Trophoblast cell (in vitro differentiated cells and primary cell): ENCODE results near the gene SLC7A14. TPM values are rescaled to one million over a fixed set of nuclear protein-coding genes. Genes with fewer than 3 reads are reported as not detected.

ENCODE experiments used
- DNase-seq, 2 donors: peaks; one replicate each; pipeline ENCODE4 v3.0.0-alpha.2; 2016
- H2AFZ ChIP-seq: 2 replicates; pipeline ENCODE4 v1.6.1; 2013; ENCODE audit warnings: low read length, moderate library complexity, mild to moderate bottlenecking; ENCODE audit not compliant: insufficient read depth, poor library complexity
- H2AK5ac ChIP-seq: 2 replicates; pipeline ENCODE4 v1.6.1; 2013; ENCODE audit warnings: mild to moderate bottlenecking, low read length
- H2BK120ac ChIP-seq: 2 replicates; pipeline ENCODE4 v1.6.1; 2013; ENCODE audit warnings: low read length, mild to moderate bottlenecking, moderate library complexity; ENCODE audit not compliant: insufficient read depth, poor library complexity
- H2BK12ac ChIP-seq: 2 replicates; pipeline ENCODE4 v1.6.1; 2013; ENCODE audit warnings: mild to moderate bottlenecking, low read length, moderate library complexity
- H2BK5ac ChIP-seq: 2 replicates; pipeline ENCODE4 v1.6.1; 2013; ENCODE audit warnings: low read length, low read depth, moderate library complexity, mild to moderate bottlenecking; ENCODE audit not compliant: poor library complexity
- H3K14ac ChIP-seq: 2 replicates; pipeline ENCODE4 v1.6.1; 2013; ENCODE audit warnings: mild to moderate bottlenecking, low read length
- H3K18ac ChIP-seq: 2 replicates; pipeline ENCODE4 v1.6.1; 2013; ENCODE audit warnings: mild to moderate bottlenecking, low read length
- H3K23ac ChIP-seq: 2 replicates; pipeline ENCODE4 v1.6.1; 2013; ENCODE audit warnings: low read length
- H3K27ac ChIP-seq: 2 replicates; pipeline ENCODE4 v1.5.1; 2013; ENCODE audit warnings: low read depth, mild to moderate bottlenecking, inconsistent platforms, low read length, moderate library complexity
- H3K27me3 ChIP-seq: 2 replicates; pipeline ENCODE4 v1.6.1; 2013; ENCODE audit warnings: inconsistent platforms, mild to moderate bottlenecking, low read length, moderate library complexity; ENCODE audit not compliant: insufficient read depth
- H3K36me3 ChIP-seq, 2 experiments: 1 replicate in 1 of 2; 2 replicates in 1 of 2; pipeline ENCODE4 v1.6.1; 2013; ENCODE audit warnings: low read length in 2 of 2, mild to moderate bottlenecking in 2 of 2, moderate library complexity in 1 of 2; ENCODE audit not compliant: insufficient read depth in 2 of 2, control insufficient read depth in 1 of 2
- H3K4ac ChIP-seq: 2 replicates; pipeline ENCODE4 v1.6.1; 2013; ENCODE audit warnings: low read depth, mild to moderate bottlenecking, low read length, moderate library complexity
- H3K4me1 ChIP-seq, 2 experiments: 1 replicate in 1 of 2; 2 replicates in 1 of 2; pipeline ENCODE4 v1.6.1; 2013; ENCODE audit warnings: low read length in 2 of 2, mild to moderate bottlenecking in 2 of 2, moderate library complexity in 1 of 2; ENCODE audit not compliant: insufficient read depth in 2 of 2, control insufficient read depth in 1 of 2
- H3K4me2 ChIP-seq: 2 replicates; pipeline ENCODE4 v1.6.1; 2013; ENCODE audit warnings: inconsistent platforms, mild to moderate bottlenecking, low read length, moderate library complexity
- H3K4me3 ChIP-seq: 2 replicates; pipeline ENCODE4 v1.5.1; 2013; ENCODE audit warnings: mild to moderate bottlenecking, low read depth, low read length, inconsistent platforms
- H3K79me1 ChIP-seq: one replicate; pipeline ENCODE4 v1.6.1; 2013; ENCODE audit warnings: low read length
- H3K79me2 ChIP-seq: 2 replicates; pipeline ENCODE4 v1.6.1; 2013; ENCODE audit warnings: low read length, mild to moderate bottlenecking; ENCODE audit not compliant: control insufficient read depth, insufficient read depth, poor library complexity
- H3K9ac ChIP-seq: 2 replicates; pipeline ENCODE4 v1.6.1; 2013; ENCODE audit warnings: mild to moderate bottlenecking, low read length
- H3K9me3 ChIP-seq: 2 replicates; pipeline ENCODE4 v1.6.1; 2013; ENCODE audit warnings: low read depth, mild to moderate bottlenecking, control low read depth, inconsistent platforms, low read length; ENCODE audit not compliant: insufficient read depth
- H4K12ac ChIP-seq: 2 replicates; pipeline ENCODE4 v1.6.1; 2013; ENCODE audit warnings: low read depth, mild to moderate bottlenecking, low read length, moderate library complexity
- H4K8ac ChIP-seq: 2 replicates; pipeline ENCODE4 v1.6.1; 2013; ENCODE audit warnings: low read depth, mild to moderate bottlenecking, low read length, moderate library complexity
- H4K91ac ChIP-seq: one replicate; pipeline ENCODE4 v1.6.1; 2013; ENCODE audit warnings: low read depth, mild to moderate bottlenecking, low read length, moderate library complexity
- WGBS: extraction: QIAGEN DNeasy Blood & Tissue Kit; methylation state at CpG from one replicate; pipeline ENCODE4 v1.1.7; 2013; ENCODE audit warnings: missing lambda C conversion rate; ENCODE audit not compliant: insufficient read length, insufficient coverage; ENCODE audit errors: extremely low coverage; 5-methylcytosine and 5-hydroxymethylcytosine counted together
- polyA plus RNA-seq: library from polyadenylated mRNA; stranded (reverse); fragments of 200-250 nt; gene quantifications from 2 replicates; pipeline ENCODE4 v1.2.3, GENCODE V29; 2013

SLC7A14 gene
- polyA plus RNA-seq: under 0.01 and 0.01 TPM in 2 replicates

DNA sequence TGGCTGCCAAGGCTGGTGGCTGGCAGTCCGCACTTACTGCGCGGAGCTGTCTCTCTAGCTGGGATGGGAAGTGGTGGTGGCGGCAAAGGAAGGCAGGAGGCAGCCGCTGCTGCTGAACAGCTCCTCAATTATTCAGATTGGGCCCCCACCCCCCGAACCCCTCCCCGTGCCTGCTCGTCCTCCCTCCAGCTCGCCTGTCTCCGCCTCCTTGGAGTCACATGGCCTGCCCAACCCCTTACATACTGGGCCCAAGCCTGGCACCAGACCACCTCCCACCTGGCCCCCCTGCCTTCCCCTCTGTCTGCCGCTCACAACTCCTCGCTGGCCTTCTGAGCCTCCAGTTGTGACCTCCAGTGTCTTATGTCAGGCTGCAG is at the start of gene SLC7A14:
SLC7A14 (minus strand) TSS at position 139 of the 374 bp plus-strand sequence. CDS start 59,139 bp downstream, outside the sequence.
- Histone ChIP-seq H2BK120ac (no peak within 1 kb of the TSS), H3K14ac (no peak within 1 kb of the TSS), H4K8ac (no peak within 1 kb of the TSS), H2BK5ac (no peak within 1 kb of the TSS), H2AFZ (no peak within 1 kb of the TSS), H3K9me3 (peaks cover 7% of the 10 kb centered on the region), H3K36me3 (no peaks in the 10 kb centered on the region), H4K12ac (no peak within 1 kb of the TSS), H3K4me2 (peak within 1 kb of the TSS; percentile 61), H3K4me1 (peaks cover 11% of the 10 kb centered on the region in 2 experiments), H4K91ac (no peak within 1 kb of the TSS), H3K79me2 (no peaks in the 10 kb centered on the region), H3K27ac (no peak within 1 kb of the TSS), H2BK12ac (no peak within 1 kb of the TSS), H3K23ac (no peak within 1 kb of the TSS), H2AK5ac (no peak within 1 kb of the TSS), H3K27me3 (peaks cover 23% of the 10 kb centered on the region), H3K9ac (no peak within 1 kb of the TSS), H3K4ac (no peak within 1 kb of the TSS), H3K18ac (no peak within 1 kb of the TSS), H3K4me3 (no peak within 1 kb of the TSS), H3K79me1 (no peaks in the 10 kb centered on the region)
- DNase-seq: no peak
- no CpG with 5 or more reads among the region's 12 CpGs for WGBS

DNA sequence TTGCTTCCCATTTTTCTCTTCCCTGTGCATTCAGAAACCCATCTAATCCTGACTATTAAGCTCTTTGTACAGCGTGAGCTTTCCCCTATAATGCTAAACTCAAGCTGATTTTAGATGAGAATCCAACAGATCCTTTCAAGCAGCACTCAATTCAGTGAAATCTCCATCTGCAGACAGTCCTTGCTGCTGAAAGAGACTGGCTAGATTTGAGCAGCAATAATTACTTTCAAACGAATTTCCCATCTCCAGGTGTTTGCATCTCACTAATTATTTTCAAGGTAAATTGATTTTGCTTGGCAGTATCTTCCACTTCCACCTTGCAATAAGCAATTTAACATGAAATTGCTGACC is 49.5 kb upstream of the SLC7A14 start:
- Histone ChIP-seq H3K79me2 (no peaks in the 10 kb centered on the region), H2AK5ac (no peak overlapping the region), H3K9me3 (no peaks in the 10 kb centered on the region), H2BK5ac (no peak overlapping the region), H3K9ac (no peak overlapping the region), H4K91ac (no peak overlapping the region), H2AFZ (no peak overlapping the region), H3K27me3 (no peaks in the 10 kb centered on the region), H3K79me1 (no peaks in the 10 kb centered on the region), H3K23ac (no peak overlapping the region), H2BK120ac (no peak overlapping the region), H3K4me1 (no peaks in the 10 kb centered on the region), H4K12ac (no peak overlapping the region), H3K18ac (no peak overlapping the region), H2BK12ac (no peak overlapping the region), H4K8ac (no peak overlapping the region), H3K14ac (no peak overlapping the region), H3K4ac (no peak overlapping the region), H3K4me3 (no peak overlapping the region), H3K36me3 (no peaks in the 10 kb centered on the region), H3K27ac (no peak overlapping the region), H3K4me2 (no peak overlapping the region)
- WGBS: no CpG with 5 or more reads among the region's 2 CpGs
- no peak for DNase-seq

DNA sequence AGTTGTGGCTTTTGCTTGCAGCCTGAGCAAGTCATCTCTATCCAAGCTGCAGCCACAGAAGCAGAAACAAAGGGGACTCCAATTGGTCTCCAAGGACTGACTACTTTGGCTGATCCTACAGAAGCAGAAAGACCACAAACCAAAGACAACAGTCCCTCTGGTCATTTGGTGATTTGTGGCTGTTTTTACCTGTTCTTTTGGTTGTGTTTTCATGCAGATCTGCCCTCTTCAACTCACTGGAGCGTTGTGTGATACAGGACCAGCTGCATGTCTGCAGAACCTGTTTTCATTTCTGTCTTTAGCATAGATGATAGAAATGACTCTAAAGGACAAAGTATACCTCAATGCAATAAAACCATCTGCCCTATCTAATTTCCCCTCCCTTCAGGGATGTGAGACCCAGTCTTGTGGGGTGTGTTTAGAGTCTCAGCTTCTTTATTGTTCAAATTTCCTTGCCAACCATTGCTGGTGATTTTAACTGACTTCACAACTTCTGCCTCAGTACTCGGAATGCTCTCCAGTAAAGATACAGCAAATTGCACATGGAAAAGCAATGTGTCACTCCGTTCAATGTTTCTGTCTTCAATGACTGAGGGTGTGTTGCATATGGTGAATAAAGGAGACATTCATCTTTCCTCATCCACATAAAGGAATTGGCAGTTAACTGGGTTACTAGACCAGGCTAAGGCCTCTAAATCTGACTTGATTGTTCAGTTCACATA is 48.9 kb upstream of the SLC7A14 start:
- no peak overlapping the region for H3K18ac ChIP-seq
- H3K36me3 ChIP-seq: no peaks in the 10 kb centered on the region
- no peak overlapping the region for H3K4me3 ChIP-seq
- no peak overlapping the region for H2AFZ ChIP-seq
- no peak overlapping the region for H4K12ac ChIP-seq
- no peaks in the 10 kb centered on the region for H3K79me2 ChIP-seq
- no peaks in the 10 kb centered on the region for H3K27me3 ChIP-seq
- no peak overlapping the region for H3K4ac ChIP-seq
- H3K4me1 ChIP-seq: no peaks in the 10 kb centered on the region
- no peak overlapping the region for H2AK5ac ChIP-seq
- H3K9ac ChIP-seq: no peak overlapping the region
- WGBS: no CpG with 5 or more reads among the region's 3 CpGs
- H2BK120ac ChIP-seq: no peak overlapping the region
- no peak overlapping the region for H4K91ac ChIP-seq
- no peak overlapping the region for H2BK12ac ChIP-seq
- H3K4me2 ChIP-seq: no peak overlapping the region
- no peak overlapping the region for H3K27ac ChIP-seq
- no peak overlapping the region for H4K8ac ChIP-seq
- H3K23ac ChIP-seq: no peak overlapping the region
- no peak for DNase-seq
- no peaks in the 10 kb centered on the region for H3K9me3 ChIP-seq
- no peak overlapping the region for H3K14ac ChIP-seq
- no peak overlapping the region for H2BK5ac ChIP-seq
- no peaks in the 10 kb centered on the region for H3K79me1 ChIP-seq

DNA sequence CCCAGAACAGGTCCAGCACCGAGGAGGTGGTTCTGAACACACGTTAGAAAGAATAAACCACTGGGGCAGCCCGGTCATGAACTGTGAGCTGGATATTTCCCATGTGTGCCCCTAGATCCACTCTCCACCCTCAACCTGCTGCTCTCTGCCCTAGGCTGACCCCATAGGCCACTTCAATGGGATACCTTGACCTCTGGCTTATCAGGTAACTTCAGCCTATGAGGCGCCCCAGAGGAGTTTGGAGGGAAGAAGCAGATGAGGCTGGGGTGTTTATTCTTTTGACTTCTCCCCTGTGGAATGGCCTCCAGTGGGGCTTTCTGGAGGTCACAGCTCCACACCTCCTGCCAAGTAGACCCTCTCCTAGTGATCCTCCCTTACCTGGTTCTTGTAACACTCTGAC is 47.7 kb upstream of the SLC7A14 start:
- no peak for DNase-seq
- Histone ChIP-seq H4K8ac (no peak overlapping the region), H3K79me2 (no peaks in the 10 kb centered on the region), H3K14ac (no peak overlapping the region), H3K79me1 (no peaks in the 10 kb centered on the region), H3K4ac (no peak overlapping the region), H2AK5ac (no peak overlapping the region), H3K23ac (no peak overlapping the region), H2BK12ac (no peak overlapping the region), H2AFZ (no peak overlapping the region), H4K91ac (no peak overlapping the region), H4K12ac (no peak overlapping the region), H2BK5ac (no peak overlapping the region), H3K18ac (no peak overlapping the region), H3K27me3 (no peaks in the 10 kb centered on the region), H3K4me1 (no peaks in the 10 kb centered on the region), H3K4me2 (no peak overlapping the region), H2BK120ac (no peak overlapping the region), H3K36me3 (no peaks in the 10 kb centered on the region), H3K9ac (no peak overlapping the region), H3K9me3 (no peaks in the 10 kb centered on the region), H3K27ac (no peak overlapping the region), H3K4me3 (no peak overlapping the region)
- no CpG with 5 or more reads among the region's 4 CpGs for WGBS
